Lower leg skin (tissue), 3 donors: ENCODE results near the gene PTN.

Source experiments
- POLR2A ChIP-seq, 2 donors: fragments of 450-650 bp; IDR thresholded peaks; one replicate each; pipeline ENCODE4 v1.6.1; 2016 to 2017; ENCODE audit warnings: antibody characterized with exemption in 2 of 2, mild to moderate bottlenecking in 1 of 2, moderate library complexity in 1 of 2
- TF ChIP-seq, protein P1 (sequence below), 3 donors: fragments of 450-650 bp; IDR thresholded peaks; one replicate each; pipeline ENCODE4 v1.5.1; 2016; ENCODE audit warnings: antibody characterized with exemption in 3 of 3, mild to moderate bottlenecking in 3 of 3, moderate library complexity in 2 of 3

DNA sequence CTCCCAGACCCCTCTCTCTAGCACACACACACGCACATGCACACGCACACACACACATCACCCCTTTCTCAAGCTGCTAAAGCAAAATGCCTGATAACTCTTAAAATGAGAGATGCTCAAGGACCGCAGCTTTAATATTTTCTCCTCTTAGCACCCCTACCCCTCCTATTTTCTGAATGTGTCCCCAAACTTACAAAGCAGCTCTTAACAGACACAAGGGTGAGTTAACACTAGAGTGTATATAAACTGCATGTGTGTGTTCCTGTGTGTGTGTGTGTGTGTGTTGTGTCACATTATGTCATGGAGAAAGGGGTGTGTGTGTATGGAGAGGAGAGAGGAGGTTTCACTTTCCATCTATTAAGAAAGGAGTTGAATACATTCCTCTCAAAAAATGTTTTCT lies 1.3 kb downstream of the PTN start:
- TF ChIP-seq, protein P1, sequence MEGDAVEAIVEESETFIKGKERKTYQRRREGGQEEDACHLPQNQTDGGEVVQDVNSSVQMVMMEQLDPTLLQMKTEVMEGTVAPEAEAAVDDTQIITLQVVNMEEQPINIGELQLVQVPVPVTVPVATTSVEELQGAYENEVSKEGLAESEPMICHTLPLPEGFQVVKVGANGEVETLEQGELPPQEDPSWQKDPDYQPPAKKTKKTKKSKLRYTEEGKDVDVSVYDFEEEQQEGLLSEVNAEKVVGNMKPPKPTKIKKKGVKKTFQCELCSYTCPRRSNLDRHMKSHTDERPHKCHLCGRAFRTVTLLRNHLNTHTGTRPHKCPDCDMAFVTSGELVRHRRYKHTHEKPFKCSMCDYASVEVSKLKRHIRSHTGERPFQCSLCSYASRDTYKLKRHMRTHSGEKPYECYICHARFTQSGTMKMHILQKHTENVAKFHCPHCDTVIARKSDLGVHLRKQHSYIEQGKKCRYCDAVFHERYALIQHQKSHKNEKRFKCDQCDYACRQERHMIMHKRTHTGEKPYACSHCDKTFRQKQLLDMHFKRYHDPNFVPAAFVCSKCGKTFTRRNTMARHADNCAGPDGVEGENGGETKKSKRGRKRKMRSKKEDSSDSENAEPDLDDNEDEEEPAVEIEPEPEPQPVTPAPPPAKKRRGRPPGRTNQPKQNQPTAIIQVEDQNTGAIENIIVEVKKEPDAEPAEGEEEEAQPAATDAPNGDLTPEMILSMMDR (IDR thresholded peaks at IDR 0.05): no peak
- no peak for TF ChIP-seq POLR2A (IDR thresholded peaks at IDR 0.05)
